22Rv1 (cell line): ENCODE measurements around the gene INO80C.

Experiments used
- CTCF ChIP-seq: fragments of 450-650 bp; IDR thresholded peaks from 2 replicates; pipeline ENCODE4 v1.5.1; 2017; ENCODE audit warnings: mild to moderate bottlenecking
- ZFX ChIP-seq: fragments of 450-650 bp; IDR thresholded peaks from 2 replicates; pipeline ENCODE4 v1.6.1; 2017; ENCODE audit warnings: antibody characterized with exemption, borderline replicate concordance

- TF ChIP-seq CTCF (no peak), ZFX (no peak)
Observed at GRCh38 chr18:35511428-35511827, 13.7 kb upstream of the INO80C start.
